Measurements from ENCODE around the gene PDE8B.

Gene PDE8B

DNA sequence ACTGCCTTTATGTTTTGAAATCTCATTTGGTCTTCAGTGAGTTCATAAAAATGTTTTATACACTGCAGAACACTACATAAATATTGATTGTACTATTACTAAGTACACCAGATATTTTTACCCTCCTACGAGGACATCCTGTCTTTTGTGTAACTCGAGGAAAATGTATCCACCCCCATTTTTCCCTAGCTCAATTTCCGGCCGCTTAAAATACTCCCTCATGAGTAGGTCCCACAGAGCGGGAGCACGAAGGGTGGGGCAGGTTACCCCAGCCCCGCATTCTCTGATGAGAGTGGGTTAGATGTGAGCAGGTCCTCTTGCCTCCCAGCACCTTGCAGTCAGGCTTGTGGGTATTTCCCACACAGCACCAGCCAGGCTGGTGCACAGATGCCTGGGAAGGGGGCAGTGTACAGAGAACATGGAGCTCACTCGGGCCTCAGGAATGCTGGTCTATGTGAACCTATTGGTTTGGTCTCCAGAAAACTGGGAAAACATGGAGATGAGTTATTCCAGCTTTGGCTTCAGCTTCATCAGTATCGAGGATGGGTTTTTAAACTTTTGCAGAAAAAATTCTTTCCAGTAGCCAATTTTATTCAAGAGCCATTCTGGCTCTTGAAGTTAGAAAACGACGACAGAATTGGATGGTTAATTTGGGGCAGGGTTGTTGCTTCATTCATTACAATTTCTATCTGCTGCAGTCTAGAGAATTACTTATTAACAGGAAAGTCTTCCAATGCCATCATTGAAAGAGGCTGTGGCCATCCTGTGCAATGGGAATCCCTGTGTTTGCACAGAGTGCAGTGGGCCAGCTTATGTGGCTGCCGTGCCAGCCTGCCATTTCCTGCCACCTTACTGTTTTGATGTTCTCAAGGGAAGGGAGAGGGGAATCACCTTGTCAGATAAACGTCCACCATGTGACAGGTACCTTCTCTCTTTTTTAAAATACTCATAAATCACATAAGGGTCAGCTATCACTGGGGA is 208.4 kb downstream of the PDE8B start:
- no peak for DNase-seq

DNA sequence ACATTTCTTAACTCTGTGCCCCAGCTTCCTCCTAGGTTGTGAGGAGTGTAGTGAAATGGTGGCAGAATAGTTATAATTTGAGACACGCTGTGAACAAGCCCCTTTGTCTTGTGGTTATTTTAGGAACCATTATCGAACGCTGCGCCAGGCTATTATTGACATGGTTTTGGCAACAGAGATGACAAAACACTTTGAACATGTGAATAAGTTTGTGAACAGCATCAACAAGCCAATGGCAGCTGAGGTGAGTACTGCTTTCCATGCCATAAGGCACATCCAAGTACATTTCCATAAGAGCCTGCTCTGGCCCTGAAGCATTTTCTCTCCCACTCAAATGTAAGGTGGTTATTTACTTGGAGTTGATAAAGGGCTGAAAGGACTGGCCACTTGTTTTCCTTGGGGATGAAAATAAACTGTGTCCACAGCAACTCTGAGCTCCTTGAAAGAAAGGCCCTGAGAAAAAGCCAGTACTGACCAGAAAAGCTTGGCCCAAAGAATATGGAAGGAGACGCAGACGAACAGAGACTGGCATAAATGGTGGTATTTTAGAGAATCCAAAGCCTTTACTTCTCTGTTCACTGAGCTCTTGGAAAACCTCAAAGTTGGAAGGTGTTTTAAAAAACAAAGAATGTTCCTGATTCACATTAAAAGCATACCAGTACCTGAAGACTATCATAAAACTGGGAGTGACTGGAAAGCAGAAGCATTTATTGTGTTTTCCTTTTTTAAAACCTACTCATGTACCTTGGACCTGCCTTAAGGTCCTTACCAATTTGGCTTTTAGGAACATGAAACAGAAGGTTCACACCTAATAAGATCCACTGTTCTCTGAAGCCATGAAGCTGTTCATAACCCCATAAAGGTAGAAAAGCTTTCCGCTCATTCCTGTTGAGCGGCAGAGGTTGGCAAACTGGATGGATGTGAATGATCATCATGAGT is 209.4 kb downstream of the PDE8B start:
- no peak for DNase-seq

DNA sequence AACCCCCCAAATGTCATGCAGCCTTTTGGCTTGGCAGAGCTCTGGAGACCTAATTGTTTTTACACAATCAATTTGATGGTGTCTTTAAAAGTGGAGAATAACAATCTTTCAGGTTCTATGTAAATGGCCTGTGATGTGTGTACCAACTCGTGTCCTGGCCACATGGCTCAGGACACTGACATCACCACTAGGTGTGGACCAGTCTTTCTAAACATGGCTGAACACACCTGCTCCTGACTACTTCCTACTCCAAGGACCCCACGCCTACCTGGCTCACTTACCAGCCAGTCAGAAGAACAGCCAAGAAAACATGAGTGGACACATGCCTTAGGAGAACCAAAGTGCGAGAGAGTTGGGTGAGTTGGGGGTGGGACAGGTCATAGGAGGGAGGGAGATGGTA is 210.5 kb downstream of the PDE8B start:
- DNase-seq: no peak

DNA sequence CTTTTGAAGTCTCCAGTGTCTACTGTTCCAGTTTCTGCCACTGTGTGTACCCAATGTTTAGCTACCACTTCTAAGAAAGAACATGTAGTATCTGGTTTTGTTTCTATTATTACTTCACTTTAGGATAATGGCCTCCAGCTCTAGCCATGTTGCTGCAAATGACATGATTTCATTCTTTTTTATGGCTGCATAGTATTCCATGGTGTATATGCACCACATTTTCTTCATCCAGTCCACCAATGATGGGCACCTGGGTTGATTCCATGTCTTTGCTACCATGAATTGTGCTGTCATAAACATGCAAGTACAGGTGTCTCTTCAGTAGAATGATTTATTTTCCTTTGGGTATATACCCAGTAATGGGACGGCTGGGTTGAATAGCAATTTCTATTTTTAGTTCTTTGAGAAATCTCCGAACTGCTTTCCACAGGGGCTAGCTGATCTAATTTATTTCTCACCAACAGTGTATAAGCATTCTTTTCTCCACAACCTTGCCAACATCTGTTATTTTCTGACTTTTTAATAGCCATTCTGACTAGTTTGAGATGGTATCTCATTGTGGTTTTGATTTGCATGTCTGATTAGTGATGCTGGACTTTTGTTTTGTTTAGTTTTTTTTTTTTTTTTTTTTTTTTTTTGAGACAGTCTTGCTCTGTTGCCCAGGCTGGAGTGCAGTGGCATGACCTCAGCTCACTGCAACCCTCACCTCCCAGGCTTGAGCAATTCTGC is 212.7 kb downstream of the PDE8B start:
- no peak for DNase-seq

DNA sequence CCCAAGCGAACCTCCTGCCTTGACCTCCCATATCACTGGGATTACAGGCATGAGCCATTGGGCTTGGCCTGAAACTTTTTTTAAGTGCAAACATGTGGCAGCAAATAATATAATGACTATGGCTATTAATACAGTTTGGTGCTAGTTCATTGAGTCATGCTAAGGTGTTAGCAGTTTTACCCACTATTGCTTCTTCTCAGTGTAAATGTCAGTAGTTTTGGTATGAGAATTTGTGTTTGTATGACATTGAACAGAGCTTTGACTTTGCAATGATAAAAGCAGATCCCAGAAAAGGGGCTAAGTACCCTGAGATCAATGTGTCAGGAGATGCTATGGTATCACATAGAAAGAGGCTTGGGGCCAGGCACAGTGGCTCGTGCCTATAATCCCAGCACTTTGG is 214.4 kb downstream of the PDE8B start:
- DNase-seq: no peak

DNA sequence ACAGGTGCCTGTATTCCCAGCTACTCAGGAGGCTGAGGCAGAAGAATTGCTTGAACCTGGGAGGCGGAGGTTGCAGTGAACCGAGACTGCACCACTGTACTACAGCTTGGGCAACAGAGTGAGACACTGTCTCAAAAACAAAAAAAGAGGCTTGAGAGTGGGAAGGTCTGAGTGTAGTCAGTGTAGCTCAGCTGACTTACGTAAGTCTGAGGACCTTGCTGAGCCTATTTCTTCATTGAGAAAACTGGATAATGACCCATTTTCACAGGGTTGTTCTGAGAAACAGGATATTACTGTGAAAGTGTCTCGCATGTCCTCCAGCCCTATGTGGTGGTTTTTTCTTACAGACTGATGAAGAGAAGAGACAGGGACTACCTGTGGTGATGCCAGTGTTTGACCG is 214.9 kb downstream of the PDE8B start:
- DNase-seq: no peak

DNA sequence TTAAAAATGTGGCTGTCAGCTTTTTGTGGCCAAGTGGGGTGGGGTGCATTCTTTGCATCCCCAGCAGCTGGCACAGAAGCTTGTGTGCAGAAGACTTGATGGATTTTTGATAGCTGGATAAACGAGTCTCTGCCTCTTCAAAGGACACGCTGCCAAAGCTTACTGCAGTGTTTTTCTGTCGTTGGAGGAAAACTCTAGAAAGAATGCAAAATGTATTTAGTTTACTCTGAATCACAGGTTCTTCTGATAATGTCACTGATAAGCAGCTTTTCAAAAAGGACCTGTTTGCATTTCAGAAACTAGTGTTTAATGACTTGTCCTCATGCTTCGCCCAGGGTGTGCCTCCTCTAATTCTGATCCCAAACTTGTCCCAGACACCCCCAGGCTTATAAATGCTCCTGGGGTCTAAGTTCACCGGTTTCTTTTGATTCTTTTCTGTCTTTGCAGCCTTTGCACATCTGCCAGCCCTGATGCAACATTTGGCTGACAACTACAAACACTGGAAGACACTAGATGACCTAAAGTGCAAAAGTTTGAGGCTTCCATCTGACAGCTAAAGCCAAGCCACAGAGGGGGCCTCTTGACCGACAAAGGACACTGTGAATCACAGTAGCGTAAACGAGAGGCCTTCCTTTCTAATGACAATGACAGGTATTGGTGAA is 215.6 kb downstream of the PDE8B start:
- no peak for DNase-seq

DNA sequence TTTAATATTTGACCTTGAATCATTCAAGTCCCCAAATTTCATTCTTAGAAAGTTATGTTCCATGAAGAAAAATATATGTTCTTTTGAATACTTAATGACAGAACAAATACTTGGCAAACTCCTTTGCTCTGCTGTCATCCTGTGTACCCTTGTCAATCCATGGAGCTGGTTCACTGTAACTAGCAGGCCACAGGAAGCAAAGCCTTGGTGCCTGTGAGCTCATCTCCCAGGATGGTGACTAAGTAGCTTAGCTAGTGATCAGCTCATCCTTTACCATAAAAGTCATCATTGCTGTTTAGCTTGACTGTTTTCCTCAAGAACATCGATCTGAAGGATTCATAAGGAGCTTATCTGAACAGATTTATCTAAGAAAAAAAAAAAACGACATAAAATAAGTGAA is 216.2 kb downstream of the PDE8B start:
- no peak for DNase-seq

DNA sequence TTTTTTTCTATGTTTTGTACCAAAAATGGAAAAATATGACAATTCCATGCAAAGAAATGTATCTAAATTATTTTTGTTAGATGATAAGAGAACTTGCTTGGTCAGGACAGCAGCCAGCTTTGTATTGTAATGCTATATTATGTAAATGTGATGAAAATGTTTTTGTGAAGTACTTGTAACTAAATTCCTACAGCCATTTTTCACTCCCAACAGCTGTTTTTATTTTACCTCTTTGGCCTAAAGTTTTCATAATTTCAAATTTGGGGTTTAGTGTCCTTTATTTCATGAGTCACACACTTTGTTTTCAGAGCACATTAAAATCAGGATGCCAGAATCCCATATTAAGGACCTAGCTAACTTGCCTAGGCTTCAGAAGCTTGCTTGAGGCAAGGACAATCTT is 217.5 kb downstream of the PDE8B start:
- no peak for DNase-seq

DNA sequence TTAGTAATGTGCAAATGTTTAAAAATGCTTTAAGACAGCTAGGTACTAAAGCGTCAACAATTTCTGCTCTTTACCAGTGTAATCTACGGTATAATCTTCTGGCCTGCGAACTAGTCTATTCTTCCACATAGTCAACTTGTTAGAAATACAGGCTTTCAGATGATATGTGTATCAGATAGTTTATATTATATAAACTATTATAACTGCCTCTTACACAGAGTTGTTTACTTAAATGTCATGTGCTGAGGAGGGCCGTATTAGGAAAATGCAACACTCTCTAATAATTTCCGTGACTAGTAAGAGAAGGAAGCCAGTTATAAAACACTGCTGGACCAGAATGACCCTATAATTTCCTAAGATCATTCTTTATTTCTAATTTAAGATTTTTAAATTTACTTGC is 218.0 kb downstream of the PDE8B start:
- no peak for DNase-seq

DNA sequence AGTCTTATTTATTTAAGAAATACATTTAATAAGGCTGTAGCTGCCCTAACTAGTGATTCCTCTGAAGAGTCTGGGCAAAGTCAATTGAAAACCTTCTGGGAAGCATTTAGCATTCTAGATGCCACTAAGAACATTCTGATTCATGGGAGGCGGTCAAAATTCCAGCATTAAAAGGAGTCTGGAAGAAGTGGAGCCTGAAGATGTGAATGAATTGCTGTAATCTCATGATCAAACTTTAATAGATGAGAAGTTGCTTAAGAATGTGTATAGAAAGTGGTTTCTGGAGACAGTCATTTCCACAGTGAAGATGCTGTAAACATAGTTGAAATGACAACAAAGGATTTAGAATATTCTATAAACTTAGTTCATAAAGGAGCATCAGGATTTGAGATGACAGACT is 220.2 kb downstream of the PDE8B start:
- no peak for DNase-seq

DNA sequence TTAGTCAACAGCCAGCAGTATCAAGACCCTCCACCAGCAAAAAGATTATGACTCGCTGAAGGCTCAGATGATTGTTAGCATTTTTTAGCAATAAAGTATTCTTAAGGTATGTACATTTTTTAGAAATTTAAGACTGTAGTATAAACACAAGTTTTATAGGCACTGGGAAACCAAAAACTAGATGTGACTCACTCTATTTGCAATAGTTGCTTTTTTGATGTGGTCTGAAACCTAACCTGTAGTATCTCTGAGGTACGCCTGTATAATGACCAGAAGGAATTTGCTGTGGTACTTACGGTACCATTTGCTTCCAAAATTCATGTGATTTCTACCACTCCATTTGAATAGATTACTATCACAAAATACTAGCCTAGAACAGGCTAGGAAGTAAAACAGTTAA is 220.8 kb downstream of the PDE8B start:
- DNase-seq: no peak

DNA sequence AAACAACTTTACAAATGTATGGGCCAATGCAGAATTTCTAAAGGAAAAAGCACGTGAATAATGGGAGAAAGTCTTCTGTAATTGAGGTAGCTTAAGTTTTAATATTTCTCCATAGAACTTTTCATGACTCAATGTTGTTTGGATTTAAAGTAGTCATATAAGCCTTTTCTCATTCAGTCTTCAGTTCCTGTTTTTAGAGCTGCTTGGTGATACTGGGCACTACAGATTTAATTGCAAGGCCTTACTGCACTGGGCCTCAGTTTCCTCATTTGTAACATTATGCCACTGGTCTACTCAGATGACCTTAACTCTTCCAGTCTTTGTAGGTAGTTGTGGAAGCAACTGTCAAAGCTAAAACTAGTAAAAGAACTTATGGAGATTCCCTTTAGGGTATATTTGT is 221.2 kb downstream of the PDE8B start:
- DNase-seq: no peak

DNA sequence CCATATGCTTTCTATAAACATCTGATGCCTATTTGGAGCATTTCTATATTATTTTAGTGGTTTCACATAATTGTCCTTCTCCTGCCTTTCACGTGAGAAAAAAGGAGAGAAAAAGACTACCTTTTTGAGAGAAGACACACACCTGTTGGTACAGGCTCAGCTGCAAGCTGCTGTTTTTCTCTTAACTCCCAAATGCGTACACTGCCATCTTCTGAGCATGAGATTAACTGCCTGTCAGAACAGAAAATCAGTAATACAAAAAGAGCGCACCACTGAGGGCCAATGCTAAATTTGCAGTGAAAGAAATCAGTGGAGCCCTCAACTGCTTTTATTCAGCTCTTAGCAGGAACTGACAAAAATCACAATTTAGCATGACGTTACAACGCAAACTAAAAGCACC is 226.7 kb downstream of the PDE8B start:
- no peak for DNase-seq

DNA sequence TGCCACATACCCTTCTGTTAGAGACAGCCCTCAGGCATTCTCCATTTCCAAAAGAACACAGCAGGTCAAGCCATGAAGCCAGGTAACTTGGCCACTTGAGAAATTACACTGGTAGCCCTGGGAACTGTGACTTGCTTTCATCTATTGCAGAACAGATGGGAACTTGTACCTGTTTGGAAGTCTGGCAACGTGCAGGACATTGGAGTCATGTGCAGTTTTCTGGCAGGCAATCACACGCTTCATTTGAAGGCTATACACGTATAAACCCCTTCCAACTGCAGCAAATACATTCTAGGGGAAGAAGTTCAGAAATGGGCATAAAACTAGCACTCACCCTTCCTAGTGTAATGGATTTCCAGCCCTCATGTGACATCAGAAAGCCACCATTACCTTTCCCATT is 227.6 kb downstream of the PDE8B start:
- no peak for DNase-seq

DNA sequence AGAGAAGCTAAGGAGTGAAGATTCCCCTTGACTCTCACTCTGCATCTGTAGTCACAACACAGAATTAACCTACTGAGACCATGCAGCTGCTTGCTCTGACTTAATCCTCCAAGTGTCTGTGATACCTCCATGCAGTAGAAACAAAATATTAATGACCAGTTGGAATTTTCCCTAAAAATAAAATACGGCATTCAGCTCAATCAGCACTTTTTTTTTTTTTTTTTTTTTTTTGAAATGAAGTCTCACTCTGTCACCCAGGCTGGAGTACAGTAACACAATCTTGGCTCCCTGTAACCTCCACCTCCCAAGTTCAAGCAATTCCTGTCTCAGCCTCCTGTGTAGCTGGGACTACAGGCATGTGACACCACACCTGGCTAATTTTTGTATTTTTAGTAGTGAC is 233.2 kb downstream of the PDE8B start:
- DNase-seq: no peak

DNA sequence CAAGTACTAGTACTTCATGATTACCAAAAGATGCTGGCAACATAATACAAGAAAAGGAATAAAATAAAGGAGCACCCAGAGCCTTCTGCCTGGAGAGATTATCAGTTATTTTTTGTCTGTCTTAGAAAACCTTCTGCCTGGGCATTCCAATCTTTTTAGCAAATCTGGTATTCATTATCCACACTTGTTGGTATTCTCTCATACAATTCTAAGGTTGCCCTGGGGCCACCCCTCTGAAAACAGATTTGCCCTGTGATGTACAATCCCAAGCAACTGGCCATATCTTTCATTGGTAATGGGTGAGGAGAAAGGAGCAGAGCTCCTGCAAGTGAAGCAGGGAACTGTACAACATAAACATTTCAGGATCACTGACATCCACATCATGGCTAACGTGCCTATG is 233.9 kb downstream of the PDE8B start:
- DNase-seq: no peak

DNA sequence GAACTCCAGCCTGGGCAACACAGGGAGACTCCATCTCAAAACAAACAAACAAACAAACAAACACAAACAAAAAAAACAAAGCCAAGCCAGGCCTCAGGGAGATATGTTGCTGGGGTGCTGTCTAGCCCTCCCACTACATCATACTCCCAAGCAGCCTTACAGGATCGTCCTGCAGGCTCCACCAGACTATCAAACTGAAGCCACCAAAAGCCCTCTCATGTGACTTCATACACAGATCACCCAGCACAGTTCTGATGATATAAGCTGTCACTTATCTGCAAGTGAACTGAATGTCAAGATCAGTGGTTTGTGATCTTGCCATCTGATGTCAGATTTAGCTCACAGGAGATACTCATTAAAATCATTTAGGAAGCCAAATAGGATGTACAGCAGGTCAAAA is 238.4 kb downstream of the PDE8B start:
- no peak for DNase-seq

DNA sequence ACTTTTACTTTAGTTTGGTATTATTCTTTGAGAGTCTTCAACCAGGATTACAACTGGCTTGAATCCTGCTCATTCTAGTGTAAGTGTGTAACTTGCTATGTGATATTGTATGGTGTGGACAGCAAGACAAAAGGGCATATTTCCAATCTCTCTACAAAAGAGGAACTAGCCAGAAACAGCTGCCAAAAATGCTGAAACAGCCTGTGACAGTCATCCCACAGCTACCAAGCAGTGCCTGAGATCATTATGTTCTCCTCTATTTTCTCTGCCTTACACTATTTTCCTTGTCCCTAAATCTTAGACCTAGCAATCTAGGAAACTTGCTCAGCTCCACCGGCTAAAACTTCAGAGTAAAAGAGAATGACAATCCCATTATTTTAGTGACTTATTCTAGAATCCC is 238.8 kb downstream of the PDE8B start:
- DNase-seq: no peak

DNA sequence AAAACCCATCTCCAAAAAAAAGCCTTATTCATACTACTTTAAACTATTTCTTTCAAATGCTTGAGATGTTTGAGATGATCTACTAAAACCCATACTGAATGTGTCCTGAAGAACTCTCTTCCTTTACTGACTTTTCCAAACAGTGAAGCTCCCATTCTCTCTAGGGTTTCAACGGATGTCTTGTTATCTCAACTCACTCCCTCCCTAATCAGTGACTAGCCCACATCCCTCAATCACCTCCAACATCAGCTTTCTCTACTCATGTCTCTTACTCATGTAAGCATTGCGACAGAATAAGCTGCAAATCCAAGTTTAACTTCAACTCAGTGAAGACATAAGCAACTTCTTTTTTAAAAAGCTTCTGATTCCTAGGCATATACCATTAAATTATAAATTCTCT is 239.5 kb downstream of the PDE8B start:
- no peak for DNase-seq

DNA sequence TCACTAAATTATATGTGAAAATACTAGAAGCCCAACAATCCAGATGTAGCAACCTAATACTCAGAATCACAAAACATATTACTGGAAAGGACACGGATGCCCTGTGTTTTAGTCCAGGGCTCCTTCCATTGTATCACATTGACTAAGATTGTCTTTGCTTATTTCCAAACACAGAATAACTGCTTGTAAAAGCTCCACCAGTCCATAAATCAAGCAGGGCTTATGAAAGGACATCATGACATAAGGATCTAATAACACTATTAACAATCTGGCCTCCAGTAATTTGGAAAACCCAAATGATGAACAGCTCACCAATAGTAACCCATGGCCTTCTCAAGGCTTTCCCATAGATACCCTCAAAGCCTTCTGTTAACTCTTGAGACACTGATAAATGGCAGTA is 241.9 kb downstream of the PDE8B start:
- no peak for DNase-seq

DNA sequence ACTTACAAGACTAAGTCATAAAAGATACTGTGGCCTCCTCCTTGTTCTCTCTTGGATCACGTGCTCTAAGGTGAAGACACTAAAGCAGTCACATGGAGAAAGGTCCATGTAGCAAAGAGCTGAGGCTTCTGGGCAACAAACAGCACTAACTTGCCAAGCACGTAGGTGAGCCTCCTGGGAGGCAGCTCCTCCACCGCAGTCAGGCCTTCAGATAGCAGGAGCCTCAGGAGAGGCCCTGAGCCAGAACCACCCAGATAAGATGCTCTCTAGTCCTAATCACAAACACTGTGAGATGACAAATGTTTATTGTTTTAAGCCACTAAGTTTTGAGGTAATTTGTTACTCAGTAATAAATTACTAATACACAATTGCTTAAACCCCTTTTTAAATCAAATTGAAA is 243.6 kb downstream of the PDE8B start:
- DNase-seq: no peak

DNA sequence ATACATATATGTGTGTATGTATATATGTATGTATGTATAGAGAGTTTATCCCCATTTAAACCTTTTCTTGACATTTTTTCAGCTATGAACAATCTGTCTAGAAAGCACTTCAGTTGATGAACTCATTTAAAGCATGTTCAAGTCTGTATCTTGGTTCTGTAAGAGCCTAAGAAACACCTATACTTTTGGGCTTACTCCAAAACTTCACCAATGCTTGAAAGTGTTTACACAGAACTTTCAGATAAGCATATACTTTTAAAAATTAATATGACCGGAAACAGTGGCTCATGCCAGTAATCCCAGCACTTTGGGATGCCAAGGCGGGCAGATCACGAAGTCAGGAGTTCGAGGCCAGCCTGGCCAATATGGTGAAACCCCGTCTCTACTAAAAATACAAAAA is 250.8 kb downstream of the PDE8B start:
- no peak for DNase-seq
